ENCODE data around the gene SCRT2.

Gene SCRT2

GRCh38 chr20:651713-652614, 23.6 kb downstream of the SCRT2 start:
- no peak for TF ChIP-seq GABPA (IDR thresholded peaks at IDR 0.05; ENCODE audit: low read depth)
- Histone ChIP-seq H3K4me3 (replicated peaks; ENCODE audit: insufficient read depth, low read length) (peak overlapping the region; percentile 79), H3K27ac (replicated peaks) (peak overlapping the region; percentile 58), H3K27me3 (ENCODE audit: insufficient read depth, poor library complexity, severe bottlenecking) (no peaks in the 10 kb centered on the region)
- DNase-seq (ENCODE audit: low read depth in 1 of 2, low spot score in 1 of 2), result peak; percentile 25 to 66

- no peak for TF ChIP-seq SPI1 (IDR thresholded peaks at IDR 0.05; ENCODE audit: borderline replicate concordance, low read depth)
- TF ChIP-seq GABPA (IDR thresholded peaks at IDR 0.05; ENCODE audit: low read depth), result no peak
- TF ChIP-seq, protein P1, sequence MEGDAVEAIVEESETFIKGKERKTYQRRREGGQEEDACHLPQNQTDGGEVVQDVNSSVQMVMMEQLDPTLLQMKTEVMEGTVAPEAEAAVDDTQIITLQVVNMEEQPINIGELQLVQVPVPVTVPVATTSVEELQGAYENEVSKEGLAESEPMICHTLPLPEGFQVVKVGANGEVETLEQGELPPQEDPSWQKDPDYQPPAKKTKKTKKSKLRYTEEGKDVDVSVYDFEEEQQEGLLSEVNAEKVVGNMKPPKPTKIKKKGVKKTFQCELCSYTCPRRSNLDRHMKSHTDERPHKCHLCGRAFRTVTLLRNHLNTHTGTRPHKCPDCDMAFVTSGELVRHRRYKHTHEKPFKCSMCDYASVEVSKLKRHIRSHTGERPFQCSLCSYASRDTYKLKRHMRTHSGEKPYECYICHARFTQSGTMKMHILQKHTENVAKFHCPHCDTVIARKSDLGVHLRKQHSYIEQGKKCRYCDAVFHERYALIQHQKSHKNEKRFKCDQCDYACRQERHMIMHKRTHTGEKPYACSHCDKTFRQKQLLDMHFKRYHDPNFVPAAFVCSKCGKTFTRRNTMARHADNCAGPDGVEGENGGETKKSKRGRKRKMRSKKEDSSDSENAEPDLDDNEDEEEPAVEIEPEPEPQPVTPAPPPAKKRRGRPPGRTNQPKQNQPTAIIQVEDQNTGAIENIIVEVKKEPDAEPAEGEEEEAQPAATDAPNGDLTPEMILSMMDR (IDR thresholded peaks at IDR 0.05; ENCODE audit: insufficient read depth, low read length), result no peak
- TF ChIP-seq POLR2AphosphoS5 (IDR thresholded peaks at IDR 0.05; ENCODE audit: low read depth), result no peak
- TF ChIP-seq, protein P2, sequence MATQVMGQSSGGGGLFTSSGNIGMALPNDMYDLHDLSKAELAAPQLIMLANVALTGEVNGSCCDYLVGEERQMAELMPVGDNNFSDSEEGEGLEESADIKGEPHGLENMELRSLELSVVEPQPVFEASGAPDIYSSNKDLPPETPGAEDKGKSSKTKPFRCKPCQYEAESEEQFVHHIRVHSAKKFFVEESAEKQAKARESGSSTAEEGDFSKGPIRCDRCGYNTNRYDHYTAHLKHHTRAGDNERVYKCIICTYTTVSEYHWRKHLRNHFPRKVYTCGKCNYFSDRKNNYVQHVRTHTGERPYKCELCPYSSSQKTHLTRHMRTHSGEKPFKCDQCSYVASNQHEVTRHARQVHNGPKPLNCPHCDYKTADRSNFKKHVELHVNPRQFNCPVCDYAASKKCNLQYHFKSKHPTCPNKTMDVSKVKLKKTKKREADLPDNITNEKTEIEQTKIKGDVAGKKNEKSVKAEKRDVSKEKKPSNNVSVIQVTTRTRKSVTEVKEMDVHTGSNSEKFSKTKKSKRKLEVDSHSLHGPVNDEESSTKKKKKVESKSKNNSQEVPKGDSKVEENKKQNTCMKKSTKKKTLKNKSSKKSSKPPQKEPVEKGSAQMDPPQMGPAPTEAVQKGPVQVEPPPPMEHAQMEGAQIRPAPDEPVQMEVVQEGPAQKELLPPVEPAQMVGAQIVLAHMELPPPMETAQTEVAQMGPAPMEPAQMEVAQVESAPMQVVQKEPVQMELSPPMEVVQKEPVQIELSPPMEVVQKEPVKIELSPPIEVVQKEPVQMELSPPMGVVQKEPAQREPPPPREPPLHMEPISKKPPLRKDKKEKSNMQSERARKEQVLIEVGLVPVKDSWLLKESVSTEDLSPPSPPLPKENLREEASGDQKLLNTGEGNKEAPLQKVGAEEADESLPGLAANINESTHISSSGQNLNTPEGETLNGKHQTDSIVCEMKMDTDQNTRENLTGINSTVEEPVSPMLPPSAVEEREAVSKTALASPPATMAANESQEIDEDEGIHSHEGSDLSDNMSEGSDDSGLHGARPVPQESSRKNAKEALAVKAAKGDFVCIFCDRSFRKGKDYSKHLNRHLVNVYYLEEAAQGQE (IDR thresholded peaks at IDR 0.05; ENCODE audit: insufficient replicate concordance, low read depth), result no peak
- H3K27ac ChIP-seq (replicated peaks), result no peak overlapping the region
- no peak overlapping the region for H3K4me3 ChIP-seq (replicated peaks; ENCODE audit: insufficient read depth, low read length)
- DNase-seq (ENCODE audit: low read depth in 1 of 2, low spot score in 1 of 2), result no peak
- H3K27me3 ChIP-seq (ENCODE audit: insufficient read depth, poor library complexity, severe bottlenecking), result no peaks in the 10 kb centered on the region
Observed at GRCh38 chr20:650954-651353, 24.6 kb downstream of the SCRT2 start.

GRCh38 chr20:650281-650680, 25.3 kb downstream of the SCRT2 start:
- TF ChIP-seq SPI1 (IDR thresholded peaks at IDR 0.05; ENCODE audit: borderline replicate concordance, low read depth) (no peak), GABPA (IDR thresholded peaks at IDR 0.05; ENCODE audit: low read depth) (no peak), POLR2AphosphoS5 (IDR thresholded peaks at IDR 0.05; ENCODE audit: low read depth) (no peak)
- TF ChIP-seq, protein P2 (IDR thresholded peaks at IDR 0.05; ENCODE audit: insufficient replicate concordance, low read depth), result no peak
- TF ChIP-seq, protein P1 (IDR thresholded peaks at IDR 0.05; ENCODE audit: insufficient read depth, low read length), result no peak
- Histone ChIP-seq H3K4me3 (replicated peaks; ENCODE audit: insufficient read depth, low read length) (no peak overlapping the region), H3K27ac (replicated peaks) (no peak overlapping the region), H3K27me3 (ENCODE audit: insufficient read depth, poor library complexity, severe bottlenecking) (no peaks in the 10 kb centered on the region)
- DNase-seq (ENCODE audit: low read depth in 1 of 2, low spot score in 1 of 2), result no peak

DNA sequence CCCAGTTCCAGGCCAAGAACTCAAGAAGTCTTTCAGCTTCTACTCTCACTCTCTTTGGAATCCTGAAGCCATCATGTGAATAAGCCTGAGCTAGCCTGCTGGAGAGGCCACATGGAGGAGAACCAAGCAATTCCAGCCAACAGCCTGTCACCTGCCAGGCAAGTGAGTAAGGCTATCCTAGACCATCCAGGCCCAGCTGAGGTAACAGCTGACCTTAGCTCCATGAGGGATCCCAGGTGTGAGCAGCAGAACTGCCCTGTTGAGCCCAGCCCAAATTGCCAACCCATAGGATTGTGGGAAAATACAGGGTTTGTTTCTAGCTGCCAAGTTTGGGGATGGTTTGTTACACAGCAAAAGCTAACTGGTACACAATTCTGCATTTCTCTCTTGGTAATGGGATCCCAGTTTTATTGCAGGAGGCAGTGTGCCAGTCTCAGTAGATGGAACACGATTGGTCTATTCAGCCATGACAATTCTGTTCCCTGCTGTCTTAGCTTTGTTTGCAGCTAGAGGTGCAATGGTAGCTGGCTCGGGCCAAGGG, 28.1 kb downstream of the SCRT2 start:
- no peak for DNase-seq (ENCODE audit: low read depth in 1 of 2, low spot score in 1 of 2)
- H3K4me3 ChIP-seq (replicated peaks; ENCODE audit: insufficient read depth, low read length), result no peak overlapping the region
- TF ChIP-seq SPI1 (IDR thresholded peaks at IDR 0.05; ENCODE audit: borderline replicate concordance, low read depth) (no peak), POLR2AphosphoS5 (IDR thresholded peaks at IDR 0.05; ENCODE audit: low read depth) (no peak), GABPA (IDR thresholded peaks at IDR 0.05; ENCODE audit: low read depth) (no peak)
- TF ChIP-seq, protein P2 (IDR thresholded peaks at IDR 0.05; ENCODE audit: insufficient replicate concordance, low read depth), result no peak
- TF ChIP-seq, protein P1 (IDR thresholded peaks at IDR 0.05; ENCODE audit: insufficient read depth, low read length), result no peak
- no peaks in the 10 kb centered on the region for H3K27me3 ChIP-seq (ENCODE audit: insufficient read depth, poor library complexity, severe bottlenecking)
- H3K27ac ChIP-seq (replicated peaks), result no peak overlapping the region

Measured in HL-60 (cell line).